ENCODE results near the gene DNASE2B.

DNA sequence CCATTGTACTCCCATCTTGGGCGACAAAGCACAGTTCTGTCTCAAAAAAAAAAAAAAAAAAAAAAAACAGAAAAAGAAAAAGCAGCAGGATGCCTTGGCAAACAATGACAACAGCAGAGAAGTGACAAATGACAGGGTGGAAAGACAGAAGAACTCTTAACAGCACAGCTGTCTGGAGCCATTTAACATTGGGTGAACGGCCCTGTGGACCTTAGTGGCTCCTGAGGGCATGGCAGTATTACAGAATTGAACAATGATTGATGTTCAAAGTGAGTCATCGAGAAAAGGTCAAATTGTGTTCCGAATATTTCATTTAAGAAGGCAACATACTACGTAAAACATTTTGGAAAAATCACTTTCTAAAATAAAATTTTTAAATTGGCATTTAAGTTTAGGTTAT, 30.0 kb downstream of the DNASE2B start:
- TF ChIP-seq, protein P1, sequence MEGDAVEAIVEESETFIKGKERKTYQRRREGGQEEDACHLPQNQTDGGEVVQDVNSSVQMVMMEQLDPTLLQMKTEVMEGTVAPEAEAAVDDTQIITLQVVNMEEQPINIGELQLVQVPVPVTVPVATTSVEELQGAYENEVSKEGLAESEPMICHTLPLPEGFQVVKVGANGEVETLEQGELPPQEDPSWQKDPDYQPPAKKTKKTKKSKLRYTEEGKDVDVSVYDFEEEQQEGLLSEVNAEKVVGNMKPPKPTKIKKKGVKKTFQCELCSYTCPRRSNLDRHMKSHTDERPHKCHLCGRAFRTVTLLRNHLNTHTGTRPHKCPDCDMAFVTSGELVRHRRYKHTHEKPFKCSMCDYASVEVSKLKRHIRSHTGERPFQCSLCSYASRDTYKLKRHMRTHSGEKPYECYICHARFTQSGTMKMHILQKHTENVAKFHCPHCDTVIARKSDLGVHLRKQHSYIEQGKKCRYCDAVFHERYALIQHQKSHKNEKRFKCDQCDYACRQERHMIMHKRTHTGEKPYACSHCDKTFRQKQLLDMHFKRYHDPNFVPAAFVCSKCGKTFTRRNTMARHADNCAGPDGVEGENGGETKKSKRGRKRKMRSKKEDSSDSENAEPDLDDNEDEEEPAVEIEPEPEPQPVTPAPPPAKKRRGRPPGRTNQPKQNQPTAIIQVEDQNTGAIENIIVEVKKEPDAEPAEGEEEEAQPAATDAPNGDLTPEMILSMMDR (IDR thresholded peaks at IDR 0.05 in 8 of 11, conservative IDR thresholded peaks at IDR 0.05 in 3 of 11), result no peak
- no peak for TF ChIP-seq POLR2A (IDR thresholded peaks at IDR 0.05)
